SK-N-SH (cell line): ENCODE results near the gene ERRFI1.

ENCODE experiments used
- CHD2 ChIP-seq: fragments of 150-350 bp; IDR thresholded peaks from 2 replicates; pipeline ENCODE4 v1.6.1; 2018; ENCODE audit warnings: low read length; ENCODE audit not compliant: partially characterized antibody
- CTCF ChIP-seq: fragments of 200-600 bp; sonication (generic); IDR thresholded peaks from 2 replicates; pipeline ENCODE4 v1.6.1; 2017; ENCODE audit warnings: antibody characterized with exemption, mild to moderate bottlenecking, moderate library complexity
- EP300 ChIP-seq, 2 experiments: IDR thresholded peaks; 2 replicates each; pipeline versions ENCODE4 v1.4.0 to v1.6.1; 2012; ENCODE audit warnings: borderline replicate concordance in 1 of 2, low read depth in 1 of 2, low read length in 1 of 2
- MAX ChIP-seq: IDR thresholded peaks from 2 replicates; pipeline ENCODE4 v1.4.0; 2012; ENCODE audit warnings: low read depth
- PBX3 ChIP-seq: IDR thresholded peaks from 2 replicates; pipeline ENCODE4; 2012
- POLR2AphosphoS5 ChIP-seq: IDR thresholded peaks from 2 replicates; pipeline ENCODE4 v1.6.1; 2012; ENCODE audit warnings: low read depth, low read length
- RFX5 ChIP-seq: IDR thresholded peaks from 2 replicates; pipeline ENCODE4 v1.6.1; 2012; ENCODE audit warnings: mild to moderate bottlenecking, improper control_type of control experiment, low read length
- TEAD4 ChIP-seq: IDR thresholded peaks from 2 replicates; pipeline ENCODE4 v1.4.0; 2012; ENCODE audit warnings: mild to moderate bottlenecking, borderline replicate concordance; ENCODE audit not compliant: insufficient read depth

GRCh38 chr1:8059161-8059622 lies 33.1 kb upstream of the ERRFI1 start:
- TF ChIP-seq RFX5 (no peak), EP300 (IDR thresholded peaks at IDR 0.05; ENCODE audit: borderline replicate concordance in 1 of 2, low read depth in 1 of 2, low read length in 1 of 2) (no peak), PBX3 (no peak), TEAD4 (no peak), CTCF (no peak), CHD2 (no peak), MAX (no peak), POLR2AphosphoS5 (no peak)
